Sigmoid colon (tissue), 4 donors: ENCODE results near the gene SH2D1A.

ENCODE experiments used
- EP300 ChIP-seq, 4 donors: sonication (generic); formaldehyde crosslinking; IDR thresholded peaks; one replicate each; pipeline ENCODE4 v1.6.1; 2017; ENCODE audit warnings: antibody characterized with exemption in 4 of 4
- POLR2A ChIP-seq, 2 donors: fragments of 450-650 bp; IDR thresholded peaks; one replicate each; pipeline ENCODE4 v1.6.1; 2016; ENCODE audit warnings: antibody characterized with exemption in 2 of 2, mild to moderate bottlenecking in 2 of 2, moderate library complexity in 2 of 2
- TF ChIP-seq, protein P1 (sequence below), 4 experiments: fragments of 450-650 bp in 3 of 4; fragments of 200-600 bp in 1 of 4; IDR thresholded peaks; one replicate each; pipeline ENCODE4 v1.5.1; 2016 to 2019; ENCODE audit warnings: antibody characterized with exemption in 4 of 4, mild to moderate bottlenecking in 3 of 4, moderate library complexity in 2 of 4

DNA sequence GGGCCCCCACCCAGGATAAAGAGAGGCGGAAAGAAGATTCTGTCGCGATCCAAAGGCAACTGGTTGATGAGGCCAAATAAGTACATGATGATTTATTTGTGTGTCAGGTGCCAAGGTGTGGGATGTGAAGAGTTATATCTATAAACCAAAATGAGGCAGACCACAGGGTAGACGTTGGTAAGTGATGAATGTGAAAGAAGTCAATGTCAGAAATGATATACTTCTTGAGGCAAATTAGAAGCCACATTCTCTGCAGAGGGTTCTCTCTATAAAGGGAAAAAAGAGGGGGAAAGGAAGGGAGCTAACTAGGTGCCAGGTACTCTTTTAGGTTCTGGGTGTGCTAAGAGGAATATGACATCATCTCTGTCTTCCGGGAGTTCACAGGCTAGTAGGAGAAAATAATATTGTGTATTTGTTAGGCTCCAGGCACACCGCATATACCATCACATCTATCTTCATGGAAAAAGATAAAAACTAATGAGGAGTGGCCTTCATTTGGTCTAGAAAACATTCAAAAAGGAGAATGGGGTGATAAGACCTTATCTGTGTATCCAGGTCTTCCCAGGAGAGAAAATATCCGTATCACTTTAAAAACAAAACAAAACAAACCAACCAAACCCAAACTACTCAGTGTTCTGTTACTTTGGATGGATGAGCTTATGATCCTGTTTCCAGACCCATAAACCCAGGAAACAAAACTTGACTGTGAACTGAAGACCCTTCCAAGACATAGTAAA lies 4.8 kb upstream of the SH2D1A start:
- TF ChIP-seq, protein P1, sequence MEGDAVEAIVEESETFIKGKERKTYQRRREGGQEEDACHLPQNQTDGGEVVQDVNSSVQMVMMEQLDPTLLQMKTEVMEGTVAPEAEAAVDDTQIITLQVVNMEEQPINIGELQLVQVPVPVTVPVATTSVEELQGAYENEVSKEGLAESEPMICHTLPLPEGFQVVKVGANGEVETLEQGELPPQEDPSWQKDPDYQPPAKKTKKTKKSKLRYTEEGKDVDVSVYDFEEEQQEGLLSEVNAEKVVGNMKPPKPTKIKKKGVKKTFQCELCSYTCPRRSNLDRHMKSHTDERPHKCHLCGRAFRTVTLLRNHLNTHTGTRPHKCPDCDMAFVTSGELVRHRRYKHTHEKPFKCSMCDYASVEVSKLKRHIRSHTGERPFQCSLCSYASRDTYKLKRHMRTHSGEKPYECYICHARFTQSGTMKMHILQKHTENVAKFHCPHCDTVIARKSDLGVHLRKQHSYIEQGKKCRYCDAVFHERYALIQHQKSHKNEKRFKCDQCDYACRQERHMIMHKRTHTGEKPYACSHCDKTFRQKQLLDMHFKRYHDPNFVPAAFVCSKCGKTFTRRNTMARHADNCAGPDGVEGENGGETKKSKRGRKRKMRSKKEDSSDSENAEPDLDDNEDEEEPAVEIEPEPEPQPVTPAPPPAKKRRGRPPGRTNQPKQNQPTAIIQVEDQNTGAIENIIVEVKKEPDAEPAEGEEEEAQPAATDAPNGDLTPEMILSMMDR (IDR thresholded peaks at IDR 0.05): no peak
- no peak for TF ChIP-seq POLR2A (IDR thresholded peaks at IDR 0.05)
- no peak for TF ChIP-seq EP300 (IDR thresholded peaks at IDR 0.05)
